Fibroblast of lung (primary cell): ENCODE results near the gene NRSN2. TPM values are rescaled to one million over a fixed set of nuclear protein-coding genes. Genes with fewer than 3 reads are reported as not detected.
"Not testable (repeated sequence)": the region's sequence is repeated elsewhere in the genome, so short reads cannot be mapped to it uniquely, and the experiment has no call there.

Source experiments
- DNase-seq, 2 donors: peaks; one replicate each; pipeline versions ENCODE4 v3.0.0 to v3.0.0-alpha.2; 2010; ENCODE audit warnings: low read depth in 2 of 2
- H2AFZ ChIP-seq: 2 replicates; pipeline ENCODE4 v1.5.1; 2012; ENCODE audit warnings: low read length, control low read depth, inconsistent platforms
- H3K27ac ChIP-seq: 2 replicates; pipeline ENCODE4 v1.5.1; 2011; ENCODE audit warnings: low read length, control low read depth; ENCODE audit not compliant: insufficient read depth
- H3K27me3 ChIP-seq: 2 replicates; pipeline ENCODE4 v1.5.1; 2011; ENCODE audit warnings: mild to moderate bottlenecking, low read length; ENCODE audit not compliant: control insufficient read depth, insufficient read depth
- H3K36me3 ChIP-seq: 2 replicates; pipeline ENCODE4 v1.5.1; 2011; ENCODE audit warnings: low read length; ENCODE audit not compliant: control insufficient read depth, insufficient read depth
- H3K4me1 ChIP-seq: 2 replicates; pipeline ENCODE4 v1.5.1; 2011; ENCODE audit warnings: low read length; ENCODE audit not compliant: control insufficient read depth, insufficient read depth; ENCODE audit errors: extremely low read depth
- H3K4me2 ChIP-seq: 2 replicates; pipeline ENCODE4 v1.5.1; 2011; ENCODE audit warnings: low read length, control low read depth; ENCODE audit not compliant: insufficient read depth; ENCODE audit errors: extremely low read depth
- H3K4me3 ChIP-seq, 4 experiments: fragments of 200-600 bp in 1 of 4; sonication (generic) in 1 of 4; replicated peaks in 1 of 4; 2 replicates each; pipeline ENCODE4 v1.5.1; 2011 to 2016; ENCODE audit warnings: low read length in 4 of 4, low read depth in 3 of 4, mild to moderate bottlenecking in 3 of 4, control low read depth in 2 of 4, inconsistent platforms in 1 of 4, mixed read lengths in 1 of 4; ENCODE audit not compliant: insufficient read depth in 1 of 4; ENCODE audit errors: control extremely low read depth in 1 of 4
- H3K79me2 ChIP-seq: 2 replicates; pipeline ENCODE4 v1.5.1; 2012; ENCODE audit warnings: mild to moderate bottlenecking, low read length, inconsistent platforms; ENCODE audit not compliant: control insufficient read depth, insufficient read depth
- H3K9ac ChIP-seq: 2 replicates; pipeline ENCODE4 v1.5.1; 2011; ENCODE audit warnings: mild to moderate bottlenecking, low read length, control low read depth; ENCODE audit not compliant: insufficient read depth
- H3K9me3 ChIP-seq: 2 replicates; pipeline ENCODE4 v1.5.1; 2012; ENCODE audit warnings: low read depth, low read length; ENCODE audit not compliant: control insufficient read depth, insufficient read depth
- H4K20me1 ChIP-seq: 2 replicates; pipeline ENCODE4 v1.5.1; 2011; ENCODE audit warnings: low read length; ENCODE audit not compliant: control insufficient read depth, insufficient read depth; ENCODE audit errors: extremely low read depth
- CTCF ChIP-seq, 2 donors: IDR thresholded peaks in 1 of 2; conservative IDR thresholded peaks in 1 of 2; 1 replicate in 1 of 2; 2 replicates in 1 of 2; pipeline ENCODE4 v1.5.1; 2011 to 2012; ENCODE audit warnings: low read length in 2 of 2, control low read depth in 1 of 2, inconsistent platforms in 1 of 2, low read depth in 1 of 2, mild to moderate bottlenecking in 1 of 2
- EZH2 ChIP-seq: IDR thresholded peaks from 2 replicates; pipeline ENCODE4 v1.5.1; 2012; ENCODE audit warnings: low read length, control low read depth, mild to moderate bottlenecking; ENCODE audit errors: missing control alignments
- polyA plus RNA-seq, 2 donors: library from polyadenylated mRNA; depleted of rRNA in 1 of 2; stranded (reverse) in 1 of 2; unstranded in 1 of 2; fragments of >200 nt; gene quantifications; 2 replicates each; pipeline ENCODE4 v1.2.1, GENCODE V29; 2011 to 2012; ENCODE audit warnings: missing spikeins in 1 of 2
- total RNA-seq: library from RNA; depleted of rRNA; stranded (reverse); fragments of >200 nt; gene quantifications from 2 replicates; pipeline ENCODE4 v1.2.1, GENCODE V29; 2014

The NRSN2 gene
- total and polyA plus RNA-seq, 2 donors (not counting 1 experiment from before 2014, with no cell fraction given), result 34.5 to 60.5 TPM

GRCh38 chr20:334578-334977 lies 12.3 kb upstream of the NRSN2 start:
- Histone ChIP-seq H3K4me3 (no peak overlapping the region), H3K79me2 (peaks cover 2% of the 10 kb centered on the region), H3K4me2 (no peak overlapping the region), H4K20me1 (peaks cover 4% of the 10 kb centered on the region), H3K27ac (no peak overlapping the region), H2AFZ (no peak overlapping the region), H3K27me3 (no peaks in the 10 kb centered on the region), H3K4me1 (peaks cover 5% of the 10 kb centered on the region), H3K9me3 (no peaks in the 10 kb centered on the region), H3K36me3 (peaks cover 4% of the 10 kb centered on the region), H3K9ac (no peak overlapping the region)
- TF ChIP-seq CTCF (conservative IDR thresholded peaks at IDR 0.05 in 1 of 2, IDR thresholded peaks at IDR 0.05 in 1 of 2; ENCODE audit: low read depth in 1 of 2, low read length in 2 of 2) (no peak), EZH2 (no peak)
- no peak for DNase-seq

GRCh38 chr20:336040-336439 lies 10.9 kb upstream of the NRSN2 start:
- not testable (repeated sequence) for H3K27me3 ChIP-seq, H3K4me1 ChIP-seq, H3K4me3 ChIP-seq, DNase-seq, H2AFZ ChIP-seq, H3K9me3 ChIP-seq, H3K36me3 ChIP-seq, H4K20me1 ChIP-seq, H3K79me2 ChIP-seq, H3K4me2 ChIP-seq, H3K27ac ChIP-seq, H3K9ac ChIP-seq

GRCh38 chr20:341682-342081 lies 5.2 kb upstream of the NRSN2 start:
- H3K27ac ChIP-seq, result no peak overlapping the region
- peaks cover 3% of the 10 kb centered on the region for H3K4me1 ChIP-seq
- no peak overlapping the region for H3K9ac ChIP-seq
- H3K9me3 ChIP-seq, result no peaks in the 10 kb centered on the region
- H3K27me3 ChIP-seq, result no peaks in the 10 kb centered on the region
- H4K20me1 ChIP-seq, result no peaks in the 10 kb centered on the region
- no peak for TF ChIP-seq EZH2
- TF ChIP-seq CTCF (conservative IDR thresholded peaks at IDR 0.05 in 1 of 2, IDR thresholded peaks at IDR 0.05 in 1 of 2; ENCODE audit: low read depth in 1 of 2, low read length in 2 of 2), result no peak
- H3K4me2 ChIP-seq, result no peak overlapping the region
- H2AFZ ChIP-seq, result no peak overlapping the region
- no peaks in the 10 kb centered on the region for H3K79me2 ChIP-seq
- DNase-seq, result peak; percentile 87 to 88
- no peaks in the 10 kb centered on the region for H3K36me3 ChIP-seq
- H3K4me3 ChIP-seq, result no peak overlapping the region
